ENCODE measurements around the gene ADD2.

ADD2 gene

DNA sequence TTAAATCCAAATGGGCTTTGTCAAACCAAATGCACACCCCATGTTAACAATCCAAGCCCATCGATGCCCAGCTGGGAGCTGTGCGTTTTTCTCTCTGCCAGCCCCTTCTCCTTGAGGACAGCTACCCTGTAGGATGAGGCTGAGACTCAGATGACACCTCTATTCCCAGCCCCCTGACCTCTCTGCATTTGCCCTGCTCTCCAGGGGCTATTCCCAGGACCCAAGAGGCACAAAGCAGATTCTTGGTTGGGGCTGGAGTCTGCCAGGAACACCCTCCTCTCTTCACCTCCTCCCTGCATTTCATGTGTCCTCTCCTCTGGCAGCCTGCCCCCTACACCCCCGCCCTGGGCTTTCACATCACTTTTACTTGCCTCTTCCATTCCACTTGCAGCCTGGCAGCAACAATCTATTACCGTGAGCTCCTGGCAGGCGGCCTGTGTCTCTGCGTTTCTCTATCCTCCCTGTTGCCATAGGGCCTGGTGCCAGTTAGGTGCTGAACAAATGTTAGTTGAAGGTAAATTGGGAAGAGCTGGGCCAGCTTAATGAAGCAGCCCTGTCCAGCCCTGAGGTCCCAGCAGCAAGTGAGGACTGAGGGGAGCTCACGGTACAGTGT lies 51.8 kb downstream of the ADD2 start:
- Mint-ChIP-seq H3K9me3 (no peaks in the 10 kb centered on the region), H3K4me3 (no peak overlapping the region), H3K27me3 (ENCODE audit: low read depth) (no peaks in the 10 kb centered on the region), H3K4me1 (ENCODE audit: low read depth) (no peaks in the 10 kb centered on the region), H3K36me3 (ENCODE audit: low read depth) (no peaks in the 10 kb centered on the region), H3K27ac (no peak overlapping the region)
- DNase-seq (ENCODE audit: low spot score) = no peak

- Mint-ChIP-seq H3K4me1 (ENCODE audit: low read depth) (no peaks in the 10 kb centered on the region), H3K36me3 (ENCODE audit: low read depth) (no peaks in the 10 kb centered on the region), H3K9me3 (no peaks in the 10 kb centered on the region), H3K27me3 (ENCODE audit: low read depth) (no peaks in the 10 kb centered on the region), H3K4me3 (no peak overlapping the region), H3K27ac (no peak overlapping the region)
- no peak for DNase-seq (ENCODE audit: low spot score)
These were observed 52.7 kb downstream of the ADD2 start for GRCh38 chr2:70715071-70715985.

DNA sequence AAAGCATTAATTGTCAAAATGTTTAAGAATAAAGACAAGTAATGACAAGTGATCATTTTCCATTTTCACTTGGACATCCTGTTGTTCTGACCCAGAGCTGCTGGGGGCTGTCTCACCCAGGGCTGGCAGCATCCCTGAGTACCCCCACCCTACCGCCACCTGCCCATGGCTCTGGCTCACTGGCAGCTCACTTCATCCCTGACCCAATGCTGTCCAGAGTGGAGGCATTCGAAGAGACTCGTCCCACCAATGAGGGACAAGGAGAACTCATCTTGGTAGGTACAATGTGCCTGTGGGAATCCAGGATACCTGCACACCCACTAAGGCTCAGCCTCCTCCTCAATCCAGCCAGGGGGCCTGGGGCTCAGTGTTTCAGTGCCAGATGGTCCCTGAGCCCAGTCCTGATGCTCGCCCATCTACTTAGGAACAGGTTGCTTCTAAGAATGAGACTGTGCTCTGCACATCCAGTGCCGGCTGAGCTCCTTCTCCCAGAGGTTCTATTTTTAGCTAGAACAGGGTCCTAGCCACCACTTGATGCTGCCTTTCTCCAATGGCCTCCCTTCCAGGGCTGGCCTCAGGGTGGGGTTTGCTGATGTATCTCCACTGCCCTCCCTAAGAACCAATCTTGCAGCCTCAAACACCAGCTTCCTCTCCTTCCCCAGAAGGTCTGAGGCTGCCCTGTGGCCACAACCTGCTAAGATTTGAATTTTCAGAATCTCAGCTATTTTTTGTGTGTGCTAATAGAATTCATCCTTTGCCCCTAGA lies 53.7 kb downstream of the ADD2 start:
- Mint-ChIP-seq H3K4me1 (ENCODE audit: low read depth) (no peaks in the 10 kb centered on the region), H3K27me3 (ENCODE audit: low read depth) (no peaks in the 10 kb centered on the region), H3K27ac (no peak overlapping the region), H3K4me3 (no peak overlapping the region), H3K36me3 (ENCODE audit: low read depth) (no peaks in the 10 kb centered on the region), H3K9me3 (no peaks in the 10 kb centered on the region)
- no peak for DNase-seq (ENCODE audit: low spot score)

DNA sequence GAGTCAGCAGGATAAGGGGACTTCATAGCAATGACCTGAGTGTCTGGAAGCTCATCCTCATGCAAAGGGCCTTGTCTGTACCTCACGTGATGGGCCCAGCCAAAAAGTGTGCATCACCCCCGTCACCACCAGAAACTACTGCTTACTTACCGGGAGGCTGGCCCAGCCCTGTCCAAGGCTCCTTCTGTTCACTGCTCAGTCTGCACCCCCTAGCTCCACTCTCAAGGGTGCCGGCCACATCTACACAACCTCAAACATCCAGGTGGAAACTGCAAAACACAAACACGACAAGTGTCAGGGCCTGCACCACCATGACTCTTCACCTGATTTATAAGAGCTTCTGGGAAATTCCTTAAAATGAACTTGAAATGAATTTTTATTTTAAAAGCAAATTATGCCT lies 55.1 kb downstream of the ADD2 start:
- Mint-ChIP-seq H3K27me3 (ENCODE audit: low read depth) (no peaks in the 10 kb centered on the region), H3K36me3 (ENCODE audit: low read depth) (no peaks in the 10 kb centered on the region), H3K27ac (no peak overlapping the region), H3K4me3 (no peak overlapping the region), H3K9me3 (no peaks in the 10 kb centered on the region), H3K4me1 (ENCODE audit: low read depth) (no peaks in the 10 kb centered on the region)
- no peak for DNase-seq (ENCODE audit: low spot score)

- no peaks in the 10 kb centered on the region for H3K36me3 Mint-ChIP-seq (ENCODE audit: low read depth)
- H3K4me3 Mint-ChIP-seq = no peak overlapping the region
- H3K27ac Mint-ChIP-seq = no peak overlapping the region
- DNase-seq (ENCODE audit: low spot score) = no peak
- H3K4me1 Mint-ChIP-seq (ENCODE audit: low read depth) = no peaks in the 10 kb centered on the region
- H3K9me3 Mint-ChIP-seq = no peaks in the 10 kb centered on the region
- H3K27me3 Mint-ChIP-seq (ENCODE audit: low read depth) = no peaks in the 10 kb centered on the region
These were observed 56.8 kb downstream of the ADD2 start for GRCh38 chr2:70711191-70711590.

- no peak overlapping the region for H3K27ac Mint-ChIP-seq
- H3K27me3 Mint-ChIP-seq (ENCODE audit: low read depth) = no peaks in the 10 kb centered on the region
- H3K9me3 Mint-ChIP-seq = no peaks in the 10 kb centered on the region
- no peaks in the 10 kb centered on the region for H3K36me3 Mint-ChIP-seq (ENCODE audit: low read depth)
- H3K4me3 Mint-ChIP-seq = no peak overlapping the region
- H3K4me1 Mint-ChIP-seq (ENCODE audit: low read depth) = no peaks in the 10 kb centered on the region
- no peak for DNase-seq (ENCODE audit: low spot score)
These were observed 57.8 kb downstream of the ADD2 start for GRCh38 chr2:70710038-70710690.

DNA sequence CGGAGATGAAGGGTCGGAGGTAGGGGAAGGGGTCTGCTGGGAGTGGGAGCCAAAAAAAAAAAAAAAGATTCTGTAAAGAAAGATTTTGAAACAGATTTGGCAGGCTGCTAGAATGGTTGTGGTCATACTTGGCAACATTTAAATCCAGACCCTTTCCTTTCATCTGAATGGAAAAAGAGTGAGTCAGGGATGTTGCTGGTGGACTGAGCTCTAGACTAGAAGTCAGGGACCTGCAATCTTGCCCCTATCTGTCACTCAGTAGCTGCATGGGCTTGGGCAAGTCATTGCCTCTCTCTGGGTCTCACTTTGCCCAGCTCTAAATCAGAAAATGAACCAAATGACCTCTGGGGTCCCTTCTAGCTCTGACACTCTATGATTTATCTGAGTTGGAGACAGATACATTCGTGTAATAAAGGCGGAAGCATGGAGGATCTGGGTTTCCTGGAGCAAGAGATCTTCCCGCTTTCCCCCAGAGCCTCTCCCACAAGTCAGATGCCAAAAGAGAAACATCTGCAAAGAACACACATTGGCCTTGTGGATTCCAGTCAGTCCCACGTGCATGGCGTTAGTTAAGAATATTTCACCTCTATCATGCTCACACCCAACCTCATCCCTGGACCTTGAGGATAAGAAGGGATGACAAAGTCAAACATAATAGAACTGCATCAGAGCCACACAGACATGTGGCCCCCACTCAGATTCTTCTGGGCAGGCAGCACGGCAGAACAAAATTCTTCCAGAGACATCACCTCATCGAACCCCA lies 58.5 kb downstream of the ADD2 start:
- H3K27ac Mint-ChIP-seq = no peak overlapping the region
- H3K4me3 Mint-ChIP-seq = no peak overlapping the region
- no peaks in the 10 kb centered on the region for H3K4me1 Mint-ChIP-seq (ENCODE audit: low read depth)
- DNase-seq (ENCODE audit: low spot score) = no peak
- no peaks in the 10 kb centered on the region for H3K9me3 Mint-ChIP-seq
- no peaks in the 10 kb centered on the region for H3K36me3 Mint-ChIP-seq (ENCODE audit: low read depth)
- H3K27me3 Mint-ChIP-seq (ENCODE audit: low read depth) = no peaks in the 10 kb centered on the region

GRCh38 chr2:70708376-70709199 lies 59.4 kb downstream of the ADD2 start:
- Mint-ChIP-seq H3K4me3 (no peak overlapping the region), H3K27ac (no peak overlapping the region), H3K27me3 (ENCODE audit: low read depth) (no peaks in the 10 kb centered on the region), H3K4me1 (ENCODE audit: low read depth) (no peaks in the 10 kb centered on the region), H3K36me3 (ENCODE audit: low read depth) (no peaks in the 10 kb centered on the region), H3K9me3 (no peaks in the 10 kb centered on the region)
- no peak for DNase-seq (ENCODE audit: low spot score)

- Mint-ChIP-seq H3K27ac (no peak overlapping the region), H3K9me3 (no peaks in the 10 kb centered on the region), H3K4me1 (ENCODE audit: low read depth) (no peaks in the 10 kb centered on the region), H3K27me3 (ENCODE audit: low read depth) (no peaks in the 10 kb centered on the region), H3K4me3 (no peak overlapping the region), H3K36me3 (ENCODE audit: low read depth) (no peaks in the 10 kb centered on the region)
- DNase-seq (ENCODE audit: low spot score) = no peak
These were observed 60.3 kb downstream of the ADD2 start for GRCh38 chr2:70707706-70708105.

DNA sequence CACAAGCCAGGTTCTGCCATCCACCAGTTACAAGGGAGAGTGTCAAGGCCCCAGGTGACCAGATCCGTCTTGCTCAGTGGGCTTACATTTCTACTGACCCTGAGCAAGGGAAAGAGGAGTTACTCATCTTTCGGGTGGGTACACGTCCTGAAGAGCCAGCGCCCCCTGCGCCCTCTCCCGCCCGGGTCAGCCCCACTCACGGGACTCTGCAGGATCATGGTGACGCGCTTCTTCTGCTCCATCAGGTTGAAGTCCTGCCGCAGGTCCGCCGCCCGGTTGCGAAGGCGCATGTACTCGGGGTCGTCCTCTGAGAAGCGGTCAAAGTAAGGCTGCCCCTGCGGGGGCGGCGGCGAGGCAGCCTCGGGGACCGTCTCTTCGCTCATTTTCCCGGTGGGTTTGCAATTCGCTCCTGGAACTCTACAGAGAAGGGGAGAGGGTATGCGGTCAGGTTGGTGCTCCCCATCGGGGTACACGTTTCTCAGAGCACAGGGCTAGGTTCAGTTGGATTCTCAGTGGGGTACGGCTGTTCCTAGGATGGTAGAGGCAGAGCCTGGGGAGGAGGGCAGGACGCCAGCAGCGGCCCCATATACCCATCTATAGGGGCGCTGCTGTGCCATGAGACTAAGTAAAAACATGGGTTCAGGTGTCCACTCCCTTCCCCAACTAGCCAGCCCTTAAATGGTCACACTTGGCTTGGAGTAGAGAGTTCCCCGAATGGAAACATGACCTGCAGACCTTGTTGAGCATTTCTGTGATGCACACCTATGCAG lies 61.8 kb downstream of the ADD2 start:
- no peaks in the 10 kb centered on the region for H3K36me3 Mint-ChIP-seq (ENCODE audit: low read depth)
- DNase-seq (ENCODE audit: low spot score) = no peak
- H3K27me3 Mint-ChIP-seq (ENCODE audit: low read depth) = no peaks in the 10 kb centered on the region
- no peaks in the 10 kb centered on the region for H3K4me1 Mint-ChIP-seq (ENCODE audit: low read depth)
- no peaks in the 10 kb centered on the region for H3K9me3 Mint-ChIP-seq
- no peak overlapping the region for H3K4me3 Mint-ChIP-seq
- H3K27ac Mint-ChIP-seq = no peak overlapping the region

- Mint-ChIP-seq H3K27ac (no peak overlapping the region), H3K4me3 (no peak overlapping the region), H3K36me3 (ENCODE audit: low read depth) (no peaks in the 10 kb centered on the region), H3K9me3 (no peaks in the 10 kb centered on the region), H3K27me3 (ENCODE audit: low read depth) (no peaks in the 10 kb centered on the region), H3K4me1 (ENCODE audit: low read depth) (no peaks in the 10 kb centered on the region)
- no peak for DNase-seq (ENCODE audit: low spot score)
These were observed 62.7 kb downstream of the ADD2 start for GRCh38 chr2:70705160-70705850.

Measured in T-helper 2 cell treated with Interferon-gamma antibody and Interleukin-4, amounts not matched to agents 5 μg/mL and 100 μg/mL, for 36 hours (primary cell).